Measurements from ENCODE around the gene MTRR. TPM values are rescaled to one million over a fixed set of nuclear protein-coding genes. Genes with fewer than 3 reads are reported as not detected.

MTRR gene
- total RNA-seq, 1 experiment from 2014 or later, result 64.9 TPM

GRCh38 chr5:7877851-7878250 is 8.9 kb downstream of the MTRR start:
- Histone ChIP-seq H3K4me1 (ENCODE audit: insufficient read depth, low read length) (peaks cover 32% of the 10 kb centered on the region), H3K27me3 (ENCODE audit: low read length) (no peaks in the 10 kb centered on the region), H3K36me3 (ENCODE audit: low read depth, low read length) (peaks cover 76% of the 10 kb centered on the region), H4K20me1 (ENCODE audit: low read length) (0 out of 2 replicates have a peak, but pooled peaks cover 14% of the 10 kb centered on the region), H3K79me2 (ENCODE audit: low read length) (peaks cover 32% of the 10 kb centered on the region), H2AFZ (ENCODE audit: low read length) (no peak overlapping the region), H3K27ac (ENCODE audit: low read length) (peak overlapping the region; percentile 55), H3K4me3 (ENCODE audit: low read length) (no peak overlapping the region), H3K9me3 (ENCODE audit: low read length) (no peaks in the 10 kb centered on the region), H3K9ac (ENCODE audit: low read length) (no peak overlapping the region), H3K9me2 (replicated peaks; ENCODE audit: low read length) (no peaks in the 10 kb centered on the region), H3F3A (ENCODE audit: low read length, unreplicated experiment) (peaks cover 5% of the 10 kb centered on the region), H3K4me2 (ENCODE audit: low read length) (0 out of 2 replicates have a peak overlapping the region, but pooled peaks have one; percentile 41)
- intact Hi-C loops (cut with micrococcal nuclease), result no loop called here
- BruUV-seq (replicated peaks), result no TSS peak
- ChIA-PET CTCF (no interaction called here), POLR2A (ENCODE audit: unreplicated experiment) (no interaction called here)
- TF ChIP-seq CTCF (conservative IDR thresholded peaks at IDR 0.05; ENCODE audit: low read depth, low read length) (no peak), EZH2 (IDR thresholded peaks at IDR 0.05; ENCODE audit: low read length, unreplicated experiment) (no peak), EZH2phosphoT487 (IDR thresholded peaks at IDR 0.05; ENCODE audit: borderline replicate concordance, low read length) (no peak)
- no peak for ATAC-seq
- DNase-seq, result no peak

GRCh38 chr5:7878381-7878873 is 9.5 kb downstream of the MTRR start:
- H3K9me3 ChIP-seq (ENCODE audit: low read length), result no peaks in the 10 kb centered on the region
- H2AFZ ChIP-seq (ENCODE audit: low read length), result no peak overlapping the region
- H3K9me2 ChIP-seq (replicated peaks; ENCODE audit: low read length), result no peaks in the 10 kb centered on the region
- peak; percentile 93 for DNase-seq
- no peak for TF ChIP-seq CTCF (conservative IDR thresholded peaks at IDR 0.05; ENCODE audit: low read depth, low read length)
- TF ChIP-seq EZH2phosphoT487 (IDR thresholded peaks at IDR 0.05; ENCODE audit: borderline replicate concordance, low read length), result no peak
- TF ChIP-seq EZH2 (IDR thresholded peaks at IDR 0.05; ENCODE audit: low read length, unreplicated experiment), result no peak
- H3K36me3 ChIP-seq (ENCODE audit: low read depth, low read length), result peaks cover 74% of the 10 kb centered on the region
- intact Hi-C loops (cut with micrococcal nuclease), result no loop called here
- BruUV-seq (replicated peaks), result no TSS peak
- no peaks in the 10 kb centered on the region for H3K27me3 ChIP-seq (ENCODE audit: low read length)
- peaks cover 26% of the 10 kb centered on the region for H3K79me2 ChIP-seq (ENCODE audit: low read length)
- ChIA-PET CTCF (no interaction called here), POLR2A (ENCODE audit: unreplicated experiment) (no interaction called here)
- ATAC-seq, result peak; percentile 50
- peaks cover 5% of the 10 kb centered on the region for H3F3A ChIP-seq (ENCODE audit: low read length, unreplicated experiment)
- H3K4me2 ChIP-seq (ENCODE audit: low read length), result peak overlapping the region; percentile 35; the same call in 1 of the 2 replicates
- H3K4me3 ChIP-seq (ENCODE audit: low read length), result no peak overlapping the region
- H4K20me1 ChIP-seq (ENCODE audit: low read length), result 0 out of 2 replicates have a peak, but pooled peaks cover 14% of the 10 kb centered on the region
- H3K4me1 ChIP-seq (ENCODE audit: insufficient read depth, low read length), result peaks cover 32% of the 10 kb centered on the region
- peak overlapping the region; percentile 18; the same call in 1 of the 2 replicates for H3K9ac ChIP-seq (ENCODE audit: low read length)
- H3K27ac ChIP-seq (ENCODE audit: low read length), result peak overlapping the region; percentile 63

- no peak overlapping the region for H3K4me2 ChIP-seq (ENCODE audit: low read length)
- no peak overlapping the region for H2AFZ ChIP-seq (ENCODE audit: low read length)
- H3K9me3 ChIP-seq (ENCODE audit: low read length), result no peaks in the 10 kb centered on the region
- ChIA-PET POLR2A (ENCODE audit: unreplicated experiment) (no interaction called here), CTCF (no interaction called here)
- intact Hi-C loops (cut with micrococcal nuclease), result no loop called here
- no peaks in the 10 kb centered on the region for H3K9me2 ChIP-seq (replicated peaks; ENCODE audit: low read length)
- peaks cover 5% of the 10 kb centered on the region for H3F3A ChIP-seq (ENCODE audit: low read length, unreplicated experiment)
- no peaks in the 10 kb centered on the region for H3K27me3 ChIP-seq (ENCODE audit: low read length)
- H3K36me3 ChIP-seq (ENCODE audit: low read depth, low read length), result peaks cover 83% of the 10 kb centered on the region
- H3K4me1 ChIP-seq (ENCODE audit: insufficient read depth, low read length), result peaks cover 30% of the 10 kb centered on the region
- 0 out of 2 replicates have a peak, but pooled peaks cover 13% of the 10 kb centered on the region for H4K20me1 ChIP-seq (ENCODE audit: low read length)
- H3K9ac ChIP-seq (ENCODE audit: low read length), result no peak overlapping the region
- 0 out of 2 replicates have a peak, but pooled peaks cover 4% of the 10 kb centered on the region for H3K79me2 ChIP-seq (ENCODE audit: low read length)
- no peak overlapping the region for H3K27ac ChIP-seq (ENCODE audit: low read length)
- TF ChIP-seq EZH2 (IDR thresholded peaks at IDR 0.05; ENCODE audit: low read length, unreplicated experiment) (no peak), CTCF (conservative IDR thresholded peaks at IDR 0.05; ENCODE audit: low read depth, low read length) (peak; percentile 23; the same call in 1 of the 2 replicates), EZH2phosphoT487 (IDR thresholded peaks at IDR 0.05; ENCODE audit: borderline replicate concordance, low read length) (no peak)
- BruUV-seq (replicated peaks), result no TSS peak
- DNase-seq, result no peak
- no peak overlapping the region for H3K4me3 ChIP-seq (ENCODE audit: low read length)
- ATAC-seq, result no peak
Measured at GRCh38 chr5:7881091-7881490, 12.1 kb downstream of the MTRR start.
